Ureter (tissue), 1 donor: ENCODE data around the gene ARMS2. TPM values are rescaled to one million over a fixed set of nuclear protein-coding genes. Genes with fewer than 3 reads are reported as not detected.

Experiments used
- DNase-seq: peaks from one replicate; pipeline ENCODE4 v3.0.0-alpha.2; 2020; ENCODE audit warnings: low spot score
- total RNA-seq: library from RNA; stranded (reverse); gene quantifications from one replicate; pipeline ENCODE4 v1.2.4, GENCODE V29; 2023
- donor health status: DM: yes; HTN: yes; CAD: no.

Gene ARMS2
- total RNA-seq, 1 donor from 2014 or later = not detected

DNA sequence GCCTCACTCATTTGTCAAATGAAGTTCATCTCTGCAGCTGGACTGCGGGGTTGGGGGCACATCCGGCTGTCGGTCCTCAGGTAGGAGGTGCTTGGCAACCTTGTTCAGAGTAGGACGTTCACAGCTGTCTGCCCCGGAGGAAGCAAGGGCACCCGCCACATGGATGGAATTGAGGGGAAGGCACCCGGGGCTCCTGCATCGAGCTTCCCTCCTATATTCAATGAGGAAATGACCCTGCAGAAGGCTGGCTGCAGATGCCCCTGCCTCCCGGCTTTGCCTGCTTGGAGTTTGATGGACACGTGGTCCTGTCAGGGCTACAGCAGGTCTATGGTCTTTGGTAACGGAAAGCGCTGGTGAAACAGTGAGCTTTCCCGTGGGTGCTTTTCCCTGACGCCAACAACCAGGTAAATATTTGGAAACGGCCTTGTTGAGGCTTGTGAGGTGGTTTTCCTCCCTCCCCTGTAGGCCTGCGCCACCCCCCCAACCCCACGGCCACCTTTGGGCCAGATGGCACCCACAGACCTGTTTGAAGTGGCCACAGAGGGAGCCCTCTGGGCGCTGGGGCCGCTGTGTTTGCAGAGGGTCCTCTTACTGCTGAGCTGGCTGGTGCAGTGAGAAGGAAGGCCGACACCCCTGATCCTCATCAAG, 39.8 kb downstream of the ARMS2 start:
- DNase-seq = no peak

DNA sequence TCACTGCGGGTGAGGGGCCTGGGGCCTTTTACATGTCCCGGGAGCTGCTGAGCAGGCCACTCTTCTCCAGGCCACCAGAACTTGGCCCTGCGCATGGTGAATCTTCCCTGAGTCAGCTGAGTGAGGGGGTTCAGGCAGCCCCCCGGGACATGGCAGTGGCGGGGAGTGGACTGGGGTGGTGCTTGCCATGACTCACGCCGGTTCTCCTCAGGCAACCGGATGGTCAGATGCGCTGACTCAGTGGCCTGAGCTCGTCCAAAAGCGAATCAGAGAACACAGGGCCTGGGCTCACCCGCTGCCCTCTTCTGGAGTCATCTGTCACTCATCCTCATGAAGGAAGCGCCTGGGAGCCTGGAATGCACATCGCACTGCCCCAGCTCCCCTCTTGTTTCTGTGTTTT, 40.4 kb downstream of the ARMS2 start:
- no peak for DNase-seq

DNA sequence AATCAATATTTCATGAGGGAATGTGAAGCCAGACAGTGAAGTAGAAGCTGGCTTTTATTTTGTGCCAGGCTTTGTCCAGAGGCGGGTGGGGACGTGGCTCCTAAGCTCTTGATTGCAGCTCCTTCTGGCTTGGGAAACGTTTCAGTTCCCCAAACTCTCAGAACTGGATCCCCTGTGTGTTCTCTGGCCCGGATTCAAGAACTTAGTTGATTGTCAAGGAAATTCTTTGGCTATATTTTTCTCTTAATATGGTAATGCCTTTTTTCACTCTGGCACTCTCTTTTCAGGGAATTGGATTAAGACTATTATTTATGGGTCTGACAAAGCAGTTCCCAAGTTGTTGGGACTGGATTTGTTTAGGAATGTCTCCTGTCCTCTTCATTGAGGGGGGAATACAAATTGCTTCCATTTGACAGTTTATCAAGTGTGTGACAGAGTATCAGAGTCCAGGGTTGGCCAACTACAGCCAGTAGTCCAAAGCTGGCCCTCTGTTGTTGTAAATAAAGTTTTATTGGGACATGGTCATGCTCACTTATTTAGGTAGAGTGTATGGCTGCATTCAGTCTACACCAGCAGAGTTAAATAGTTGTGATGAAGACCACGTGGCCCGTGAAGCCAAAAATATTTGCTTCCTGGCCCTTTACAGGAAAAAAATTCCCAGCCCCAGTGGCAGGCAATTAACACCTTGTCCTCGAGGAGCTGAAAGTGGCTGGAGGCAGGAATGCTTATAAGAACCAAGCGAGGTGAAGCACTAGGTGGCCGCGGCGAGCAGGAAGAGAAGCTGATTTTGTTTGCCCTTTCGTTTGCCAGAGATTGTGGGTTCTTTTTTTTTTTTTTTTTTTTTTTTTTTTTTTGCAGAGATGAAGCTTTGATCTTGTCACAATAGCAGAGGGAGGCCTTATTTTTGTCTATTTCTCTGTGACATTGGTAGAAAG, 41.2 kb downstream of the ARMS2 start:
- no peak for DNase-seq

DNA sequence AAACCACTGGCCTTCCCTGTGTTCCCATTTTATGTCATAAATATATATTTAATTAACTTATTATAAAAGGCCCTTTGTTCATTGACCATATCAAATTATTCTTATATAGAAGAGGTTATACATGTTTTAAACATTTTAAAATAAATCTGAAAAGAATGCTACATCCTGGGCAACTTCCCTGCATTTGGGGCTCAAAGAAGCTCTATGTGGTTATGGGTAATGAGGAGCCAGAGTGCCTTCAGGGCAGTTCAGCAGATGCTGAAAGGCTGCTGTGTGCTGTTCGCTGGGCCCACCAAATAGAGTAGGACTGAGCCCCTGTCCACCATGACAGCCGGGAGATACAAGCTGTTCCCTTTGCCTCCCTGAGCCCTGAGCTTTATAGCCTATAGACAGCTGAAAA, 42.8 kb downstream of the ARMS2 start:
- no peak for DNase-seq

DNA sequence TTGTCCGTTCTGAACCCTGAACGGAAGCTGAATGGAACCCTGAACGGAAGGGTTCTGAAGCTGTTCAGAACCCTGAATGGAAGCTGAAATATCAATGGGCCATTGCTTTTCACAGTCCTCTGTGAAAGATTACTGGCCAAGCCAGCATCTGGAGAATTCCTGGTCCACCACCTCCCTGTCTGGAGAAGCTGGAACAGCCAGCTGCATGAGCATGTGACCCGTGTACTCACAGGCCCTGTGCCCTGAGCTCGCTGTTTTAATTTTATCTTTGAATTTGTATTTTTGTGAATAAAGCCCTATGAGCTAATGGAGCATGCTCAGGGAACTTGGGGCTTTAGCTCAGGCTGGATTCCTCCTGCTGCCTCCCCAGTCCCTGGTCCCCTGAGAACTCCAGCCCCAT, 44.1 kb downstream of the ARMS2 start:
- no peak for DNase-seq

DNA sequence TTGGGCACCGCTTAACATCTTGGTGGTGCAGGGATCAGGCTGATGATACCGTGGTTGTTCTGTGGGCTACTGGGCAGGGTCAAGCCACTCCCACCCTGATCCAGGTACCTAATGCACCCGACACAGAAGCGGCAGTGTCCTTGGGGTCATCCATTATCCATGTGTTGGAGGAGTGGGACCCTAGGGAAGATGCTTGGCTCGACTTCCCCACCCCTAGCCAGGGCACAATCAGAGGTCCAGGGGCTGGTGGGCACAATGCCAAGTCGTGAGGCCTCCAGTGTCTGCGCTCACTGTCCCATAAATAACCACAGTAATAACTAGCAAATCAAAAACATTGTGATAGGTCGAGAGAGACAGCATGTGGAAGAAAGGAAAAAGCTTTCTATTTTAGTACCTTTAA, 44.6 kb downstream of the ARMS2 start:
- DNase-seq = no peak

DNA sequence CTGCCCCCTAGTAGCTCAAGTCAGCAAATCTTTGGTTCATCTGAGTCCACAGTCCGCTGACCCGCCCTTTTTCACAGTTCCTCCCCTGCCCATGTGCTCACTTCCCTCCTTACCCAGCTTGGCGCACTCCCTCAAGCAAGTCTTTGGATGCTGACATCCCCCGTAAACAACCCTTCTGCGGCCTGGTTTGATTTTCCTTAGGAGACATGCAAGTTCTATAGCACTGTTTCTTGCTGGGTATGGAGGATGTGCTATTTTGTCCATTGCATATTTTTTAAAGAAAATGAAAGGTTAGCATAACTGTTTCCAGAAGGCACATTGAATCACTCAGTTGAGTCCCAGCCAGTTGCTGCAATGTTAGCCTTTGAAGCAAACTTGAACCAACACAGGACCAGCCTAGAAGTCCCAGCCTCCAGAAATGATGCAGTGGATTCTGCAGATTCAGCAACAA, 45.1 kb downstream of the ARMS2 start:
- peak; percentile 56 for DNase-seq

DNA sequence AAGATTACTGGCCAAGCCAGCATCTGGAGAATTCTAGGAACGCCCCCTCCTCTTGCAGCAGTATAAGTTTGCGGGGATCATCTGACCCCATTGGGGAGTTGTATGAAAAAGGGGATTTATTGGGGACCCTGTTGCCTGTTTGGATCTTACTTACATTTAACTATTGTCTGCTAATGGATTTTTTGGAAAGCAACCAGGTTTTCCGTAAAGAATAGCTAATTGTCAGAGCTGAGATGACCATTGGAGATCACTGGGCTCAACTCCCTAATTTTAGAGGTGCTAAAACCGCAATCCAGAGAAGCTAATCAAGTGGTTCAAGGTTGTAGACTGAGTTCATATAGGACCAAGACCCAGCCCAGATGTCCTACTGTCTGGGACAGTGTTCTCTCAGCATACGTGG, 45.7 kb downstream of the ARMS2 start:
- DNase-seq = no peak

DNA sequence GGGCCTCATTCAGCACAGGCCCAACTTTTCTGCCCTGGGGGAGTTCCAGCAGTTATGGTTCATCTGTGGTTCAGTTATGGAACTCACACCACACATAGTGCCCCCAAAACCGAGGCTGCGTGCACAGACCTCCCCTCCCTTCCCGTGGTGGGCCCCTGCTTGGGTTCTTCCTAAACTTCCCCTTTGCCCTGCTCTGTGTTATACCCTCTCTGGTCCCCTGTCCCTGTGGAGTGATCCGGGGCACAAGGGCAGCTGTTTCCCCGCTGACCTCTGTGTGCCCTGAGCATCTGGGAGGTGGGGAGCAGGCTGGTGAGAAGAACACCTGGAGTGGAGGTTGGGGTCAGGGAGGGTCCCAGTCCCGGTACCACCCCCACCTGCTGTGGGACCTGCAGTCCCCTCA, 46.3 kb downstream of the ARMS2 start:
- DNase-seq = no peak

DNA sequence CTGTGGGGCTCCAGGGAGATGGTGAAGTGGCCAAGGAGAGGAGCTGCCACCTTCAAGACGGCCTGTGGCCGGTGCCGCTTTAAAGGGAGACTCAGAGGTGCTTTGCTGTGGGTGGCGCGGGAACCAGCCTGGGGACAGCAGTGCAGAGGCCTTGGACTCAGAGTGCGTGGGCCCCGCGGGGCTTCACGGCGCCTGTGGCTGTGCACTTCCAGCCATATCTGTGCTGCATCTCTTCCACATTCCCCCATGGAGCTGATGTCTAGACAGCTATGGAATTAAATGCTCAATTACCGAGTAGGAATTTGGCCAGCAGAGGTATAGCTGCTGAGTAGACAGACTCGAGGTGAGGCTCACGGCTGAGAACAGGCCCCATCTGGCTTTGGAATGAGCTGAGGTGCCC, 48.6 kb downstream of the ARMS2 start:
- no peak for DNase-seq

DNA sequence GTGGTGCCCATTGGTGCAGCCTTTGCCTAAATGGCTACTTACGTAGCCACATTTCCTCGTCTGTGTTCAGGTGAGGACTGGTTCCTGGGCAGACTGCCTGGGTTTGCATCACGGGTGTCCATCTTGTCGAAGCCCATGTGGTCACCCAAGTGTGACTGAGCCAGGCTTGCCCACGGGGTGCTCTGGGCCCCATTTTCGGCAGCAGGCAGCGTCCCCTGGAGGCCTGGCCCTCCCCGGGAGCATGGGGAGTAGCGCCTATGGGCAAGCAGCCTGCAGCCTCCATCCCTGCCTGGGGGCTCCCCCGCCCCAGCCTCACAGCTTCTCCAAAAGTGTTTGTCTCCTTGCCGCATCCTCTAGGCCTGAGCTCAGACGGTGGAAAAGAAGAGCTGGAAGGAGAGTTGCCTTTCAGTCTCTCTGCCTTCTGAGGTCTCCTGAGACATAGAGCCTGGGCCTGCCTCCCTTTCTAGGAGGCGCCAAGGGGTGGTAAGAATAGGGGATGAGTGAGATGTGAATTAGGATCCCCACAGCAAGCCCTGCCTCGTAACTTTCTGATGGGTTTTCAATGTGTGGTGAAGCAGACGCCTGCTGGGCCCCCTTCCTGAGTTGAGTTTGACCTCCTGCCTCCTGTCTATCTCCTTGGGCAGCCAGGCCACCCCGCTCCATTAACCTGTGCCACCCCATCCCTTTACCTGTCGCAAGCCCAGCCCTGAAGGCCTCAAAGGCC, 49.6 kb downstream of the ARMS2 start:
- DNase-seq = no peak

DNA sequence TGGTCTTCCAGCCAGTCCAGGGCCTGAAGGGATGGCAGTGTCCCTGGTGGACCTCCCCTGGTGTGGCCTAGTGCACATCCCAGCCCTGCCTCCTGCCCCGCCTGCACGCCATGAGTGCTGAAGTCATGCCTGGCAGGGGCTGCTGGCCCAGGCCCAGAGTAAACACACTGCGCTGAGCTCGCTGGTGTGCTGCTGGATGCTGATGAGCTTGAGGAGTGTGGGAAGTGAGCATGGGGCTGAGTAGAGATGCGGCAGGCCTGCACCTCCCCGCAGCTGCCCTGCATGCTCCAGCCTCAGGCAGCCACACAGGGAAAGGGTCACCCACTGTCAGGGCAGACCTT, 50.1 kb downstream of the ARMS2 start:
- DNase-seq = peak; percentile 89

DNA sequence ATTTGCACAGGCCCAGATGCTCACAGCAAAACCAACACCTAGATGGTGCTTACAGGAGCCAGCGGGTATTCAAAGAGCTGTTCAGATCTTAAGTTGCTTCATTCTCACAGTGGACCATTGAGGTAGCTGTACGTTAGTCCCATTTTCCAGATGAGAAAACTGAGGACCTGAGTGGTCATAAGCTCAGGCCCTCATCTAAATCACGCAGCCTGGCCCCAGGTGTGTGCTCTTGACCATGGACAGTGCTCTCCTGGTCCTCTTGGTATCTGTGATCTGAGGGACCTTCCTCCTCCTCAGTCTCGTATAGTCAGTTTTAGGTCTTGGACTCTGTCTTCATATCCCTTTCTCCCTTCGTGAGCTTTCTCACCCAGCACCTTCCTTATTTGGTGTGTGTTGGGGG, 50.6 kb downstream of the ARMS2 start:
- no peak for DNase-seq

DNA sequence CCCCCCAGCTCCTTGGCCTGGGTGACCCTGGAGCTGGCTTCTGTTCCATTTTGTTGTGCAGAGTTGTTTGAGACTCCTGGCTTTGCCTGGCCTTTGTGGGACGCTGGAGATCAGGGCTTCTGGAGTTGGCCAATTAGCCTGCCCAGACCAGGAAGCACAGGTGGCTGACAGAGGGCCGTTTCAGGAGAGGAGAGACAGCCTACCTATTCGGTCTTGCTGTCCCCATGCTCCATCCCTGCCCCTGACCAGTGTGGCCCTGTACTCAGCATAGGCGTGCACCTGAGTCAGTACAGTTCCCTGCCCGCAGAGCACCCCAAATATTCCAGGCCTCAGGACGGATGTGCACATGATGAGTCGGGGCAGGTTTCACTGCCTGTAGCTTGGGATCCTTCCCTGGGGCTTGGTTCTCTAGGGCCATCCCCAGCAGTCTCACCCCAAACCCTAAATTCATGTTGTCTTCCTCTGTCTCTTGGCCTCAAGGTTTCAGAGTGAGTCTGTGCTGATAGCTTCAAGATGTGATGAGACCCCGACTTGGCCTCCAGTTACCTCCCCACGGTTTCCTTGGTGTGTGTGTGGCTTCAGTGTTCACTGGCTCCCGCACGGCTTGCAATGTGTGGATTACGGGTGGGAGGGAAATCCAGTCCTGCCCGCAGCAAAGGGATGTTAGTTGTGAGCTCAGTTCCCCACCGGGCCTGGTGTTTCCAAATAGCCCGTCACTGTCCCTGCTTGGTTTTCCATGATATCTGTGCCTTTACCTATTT, 51.6 kb downstream of the ARMS2 start:
- no peak for DNase-seq

Other genes with a start within 250 kb of the ARMS2 start
- 51.2 TPM for gene BTBD16, start 183.4 kb upstream of the ARMS2 start, total RNA-seq
- 41.9 TPM for gene PLEKHA1, start 79.9 kb upstream of the ARMS2 start, total RNA-seq
- 55.2 TPM for gene HTRA1, start 6.9 kb downstream of the ARMS2 start, total RNA-seq
- 1.5 TPM for gene DMBT1, start 106.1 kb downstream of the ARMS2 start, total RNA-seq
- gene C10orf120, start 245.2 kb downstream of the ARMS2 start, total RNA-seq = not detected